Measurements from ENCODE around the gene RAD51B. TPM values are rescaled to one million over a fixed set of nuclear protein-coding genes. Genes with fewer than 3 reads are reported as not detected.

The RAD51B gene
- total and polyA plus RNA-seq, 2 donors (not counting 1 experiment from before 2014, with no cell fraction given) = 4.6 to 16.3 TPM

DNA sequence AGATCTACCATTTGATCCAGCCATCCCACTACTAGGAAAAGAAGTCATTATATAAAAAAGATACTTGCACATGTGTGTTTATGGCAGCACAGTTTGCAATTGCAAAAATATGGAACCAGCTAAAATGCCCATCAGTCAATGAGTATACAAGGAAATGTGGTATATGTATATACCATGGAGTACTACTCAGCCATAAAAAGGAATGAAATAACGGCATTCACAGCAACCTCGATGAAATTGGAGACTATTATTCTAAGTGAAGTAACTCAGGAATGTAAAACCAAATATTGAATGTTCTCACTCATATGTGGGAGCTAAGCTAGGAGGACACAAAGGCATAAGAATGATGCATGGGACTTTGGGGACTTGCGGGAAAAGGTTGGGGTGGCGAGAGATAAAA lies 402.6 kb downstream of the RAD51B start:
- H4K20me1 ChIP-seq (ENCODE audit: control insufficient read depth, extremely low read depth, insufficient read depth, low read length) = no peaks in the 10 kb centered on the region
- no peak overlapping the region for H3K9ac ChIP-seq (ENCODE audit: insufficient read depth, low read length)
- TF ChIP-seq EZH2 (IDR thresholded peaks at IDR 0.05; ENCODE audit: low read length, missing control alignments) = no peak
- TF ChIP-seq, protein P1, sequence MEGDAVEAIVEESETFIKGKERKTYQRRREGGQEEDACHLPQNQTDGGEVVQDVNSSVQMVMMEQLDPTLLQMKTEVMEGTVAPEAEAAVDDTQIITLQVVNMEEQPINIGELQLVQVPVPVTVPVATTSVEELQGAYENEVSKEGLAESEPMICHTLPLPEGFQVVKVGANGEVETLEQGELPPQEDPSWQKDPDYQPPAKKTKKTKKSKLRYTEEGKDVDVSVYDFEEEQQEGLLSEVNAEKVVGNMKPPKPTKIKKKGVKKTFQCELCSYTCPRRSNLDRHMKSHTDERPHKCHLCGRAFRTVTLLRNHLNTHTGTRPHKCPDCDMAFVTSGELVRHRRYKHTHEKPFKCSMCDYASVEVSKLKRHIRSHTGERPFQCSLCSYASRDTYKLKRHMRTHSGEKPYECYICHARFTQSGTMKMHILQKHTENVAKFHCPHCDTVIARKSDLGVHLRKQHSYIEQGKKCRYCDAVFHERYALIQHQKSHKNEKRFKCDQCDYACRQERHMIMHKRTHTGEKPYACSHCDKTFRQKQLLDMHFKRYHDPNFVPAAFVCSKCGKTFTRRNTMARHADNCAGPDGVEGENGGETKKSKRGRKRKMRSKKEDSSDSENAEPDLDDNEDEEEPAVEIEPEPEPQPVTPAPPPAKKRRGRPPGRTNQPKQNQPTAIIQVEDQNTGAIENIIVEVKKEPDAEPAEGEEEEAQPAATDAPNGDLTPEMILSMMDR (conservative IDR thresholded peaks at IDR 0.05 in 1 of 2, IDR thresholded peaks at IDR 0.05 in 1 of 2; ENCODE audit: low read depth in 1 of 2, low read length in 2 of 2) = no peak
- no peak overlapping the region for H3K27ac ChIP-seq (ENCODE audit: insufficient read depth, low read length)
- H3K4me1 ChIP-seq (ENCODE audit: control insufficient read depth, extremely low read depth, insufficient read depth, low read length) = no peaks in the 10 kb centered on the region
- H3K27me3 ChIP-seq (ENCODE audit: control insufficient read depth, insufficient read depth, low read length) = no peaks in the 10 kb centered on the region
- H3K4me2 ChIP-seq (ENCODE audit: extremely low read depth, insufficient read depth, low read length) = no peak overlapping the region
- no peak for DNase-seq (ENCODE audit: low read depth in 2 of 2)
- no peaks in the 10 kb centered on the region for H3K9me3 ChIP-seq (ENCODE audit: control insufficient read depth, insufficient read depth, low read depth, low read length)
- H2AFZ ChIP-seq (ENCODE audit: low read length) = no peak overlapping the region
- no peaks in the 10 kb centered on the region for H3K36me3 ChIP-seq (ENCODE audit: control insufficient read depth, insufficient read depth, low read length)
- H3K4me3 ChIP-seq (replicated peaks in 1 of 4; ENCODE audit: control extremely low read depth in 1 of 4, insufficient read depth in 1 of 4, low read depth in 3 of 4, low read length in 4 of 4) = no peak overlapping the region
- H3K79me2 ChIP-seq (ENCODE audit: control insufficient read depth, insufficient read depth, low read length) = no peaks in the 10 kb centered on the region

DNA sequence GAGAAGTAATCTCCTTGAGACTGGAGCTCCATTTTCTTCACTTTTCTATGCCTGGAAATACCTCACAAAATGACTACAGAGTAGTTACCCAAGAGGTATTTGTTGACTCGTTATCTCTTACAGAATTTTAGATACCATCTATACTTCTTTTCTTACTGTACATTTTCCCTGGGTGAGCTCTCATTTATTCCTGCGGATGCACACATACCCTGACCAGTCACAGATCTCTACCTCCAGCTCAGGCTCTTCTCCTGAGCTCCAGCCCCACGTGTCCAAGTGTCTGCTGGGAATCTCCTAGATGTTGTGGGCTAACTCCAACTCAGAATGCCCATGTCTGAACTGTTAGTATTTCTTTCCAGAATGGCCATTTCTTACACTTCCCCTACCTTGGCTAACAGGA lies 403.1 kb downstream of the RAD51B start:
- Histone ChIP-seq H3K9ac (ENCODE audit: insufficient read depth, low read length) (no peak overlapping the region), H3K4me2 (ENCODE audit: extremely low read depth, insufficient read depth, low read length) (no peak overlapping the region), H3K4me1 (ENCODE audit: control insufficient read depth, extremely low read depth, insufficient read depth, low read length) (no peaks in the 10 kb centered on the region), H3K27me3 (ENCODE audit: control insufficient read depth, insufficient read depth, low read length) (no peaks in the 10 kb centered on the region), H3K79me2 (ENCODE audit: control insufficient read depth, insufficient read depth, low read length) (no peaks in the 10 kb centered on the region), H3K36me3 (ENCODE audit: control insufficient read depth, insufficient read depth, low read length) (no peaks in the 10 kb centered on the region), H3K27ac (ENCODE audit: insufficient read depth, low read length) (no peak overlapping the region), H2AFZ (ENCODE audit: low read length) (no peak overlapping the region), H3K4me3 (replicated peaks in 1 of 4; ENCODE audit: control extremely low read depth in 1 of 4, insufficient read depth in 1 of 4, low read depth in 3 of 4, low read length in 4 of 4) (no peak overlapping the region), H4K20me1 (ENCODE audit: control insufficient read depth, extremely low read depth, insufficient read depth, low read length) (no peaks in the 10 kb centered on the region), H3K9me3 (ENCODE audit: control insufficient read depth, insufficient read depth, low read depth, low read length) (no peaks in the 10 kb centered on the region)
- TF ChIP-seq EZH2 (IDR thresholded peaks at IDR 0.05; ENCODE audit: low read length, missing control alignments) = no peak
- TF ChIP-seq, protein P1 (conservative IDR thresholded peaks at IDR 0.05 in 1 of 2, IDR thresholded peaks at IDR 0.05 in 1 of 2; ENCODE audit: low read depth in 1 of 2, low read length in 2 of 2) = no peak
- DNase-seq (ENCODE audit: low read depth in 2 of 2) = no peak

DNA sequence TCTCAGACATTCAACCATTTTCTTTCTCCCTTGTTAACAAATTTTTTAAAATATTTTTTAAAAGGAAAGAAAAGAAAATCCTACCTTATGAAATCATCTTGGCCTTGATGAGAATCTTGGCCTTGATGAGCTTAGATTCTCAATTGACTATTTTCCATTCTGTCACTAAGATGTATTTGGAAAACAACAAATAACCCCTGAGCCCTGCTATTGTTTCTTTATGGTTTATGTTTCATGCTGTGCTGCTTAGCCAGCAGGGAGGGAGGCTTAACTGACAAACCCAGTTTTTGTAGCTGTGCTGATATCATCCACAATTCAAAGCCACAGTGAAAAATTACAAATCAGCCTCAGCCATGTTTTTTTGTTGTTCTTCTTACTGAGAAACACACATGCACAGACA lies 404.1 kb downstream of the RAD51B start:
- no peak for DNase-seq (ENCODE audit: low read depth in 2 of 2)
- Histone ChIP-seq H3K4me3 (replicated peaks in 1 of 4; ENCODE audit: control extremely low read depth in 1 of 4, insufficient read depth in 1 of 4, low read depth in 3 of 4, low read length in 4 of 4) (no peak overlapping the region), H2AFZ (ENCODE audit: low read length) (no peak overlapping the region), H4K20me1 (ENCODE audit: control insufficient read depth, extremely low read depth, insufficient read depth, low read length) (no peaks in the 10 kb centered on the region), H3K27ac (ENCODE audit: insufficient read depth, low read length) (no peak overlapping the region), H3K27me3 (ENCODE audit: control insufficient read depth, insufficient read depth, low read length) (no peaks in the 10 kb centered on the region), H3K36me3 (ENCODE audit: control insufficient read depth, insufficient read depth, low read length) (no peaks in the 10 kb centered on the region), H3K4me2 (ENCODE audit: extremely low read depth, insufficient read depth, low read length) (no peak overlapping the region), H3K4me1 (ENCODE audit: control insufficient read depth, extremely low read depth, insufficient read depth, low read length) (no peaks in the 10 kb centered on the region), H3K9me3 (ENCODE audit: control insufficient read depth, insufficient read depth, low read depth, low read length) (no peaks in the 10 kb centered on the region), H3K9ac (ENCODE audit: insufficient read depth, low read length) (no peak overlapping the region), H3K79me2 (ENCODE audit: control insufficient read depth, insufficient read depth, low read length) (no peaks in the 10 kb centered on the region)
- TF ChIP-seq, protein P1 (conservative IDR thresholded peaks at IDR 0.05 in 1 of 2, IDR thresholded peaks at IDR 0.05 in 1 of 2; ENCODE audit: low read depth in 1 of 2, low read length in 2 of 2) = no peak
- no peak for TF ChIP-seq EZH2 (IDR thresholded peaks at IDR 0.05; ENCODE audit: low read length, missing control alignments)
